CD4-positive, alpha-beta T cell treated with Interleukin-17A for 1 hour (primary cell): Measurements from ENCODE around the gene TUNAR.

Experiments
- DNase-seq: peaks from one replicate; pipeline ENCODE4 v3.0.0-alpha.2; 2020

Gene TUNAR

DNA sequence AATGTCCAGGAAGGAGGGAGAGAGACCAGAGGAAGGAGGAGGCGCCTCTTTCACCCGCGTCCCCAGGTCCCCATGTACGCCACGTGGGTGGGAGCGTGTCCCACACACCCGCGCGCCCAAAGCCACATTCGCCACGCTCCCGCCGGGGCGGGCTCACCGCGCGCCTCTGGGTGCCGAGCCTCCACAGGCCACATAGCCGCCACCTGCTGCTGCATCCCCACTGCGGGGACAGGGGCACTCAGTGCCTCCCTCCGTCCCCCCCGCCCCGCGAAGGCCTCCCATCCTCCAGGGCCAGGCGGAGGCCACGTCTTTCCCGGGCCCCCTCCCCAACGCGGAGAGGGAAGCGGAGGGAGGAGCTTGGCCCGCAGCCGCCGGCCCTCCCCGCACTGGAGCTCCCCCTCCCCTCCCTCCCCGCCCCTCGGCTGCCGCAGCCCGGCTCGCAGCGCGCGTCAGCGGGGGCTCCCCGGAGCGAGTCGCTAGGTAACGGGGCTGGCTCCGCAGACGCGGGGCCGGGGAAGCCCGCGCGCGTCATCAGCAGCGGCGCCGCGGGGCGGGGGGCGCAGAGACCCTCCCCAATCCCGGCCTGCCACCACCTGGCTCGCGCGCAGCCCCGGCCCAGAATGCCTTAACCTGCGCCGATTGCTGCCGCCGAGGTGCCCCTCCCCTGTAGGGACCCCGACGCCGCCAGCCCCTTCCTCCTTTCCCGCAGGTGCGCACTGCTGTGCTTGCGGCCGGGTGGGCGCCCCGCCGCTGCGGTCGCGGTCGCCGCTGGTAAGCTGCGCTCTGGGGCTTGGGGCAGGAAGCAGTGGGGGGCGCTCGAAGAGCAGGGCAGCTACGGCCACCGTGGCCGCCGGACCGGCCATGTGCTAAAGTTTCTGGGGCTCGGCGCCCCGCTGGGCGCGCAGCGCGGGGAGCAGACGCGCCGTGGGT, 536 bp upstream of the TUNAR start:
- DNase-seq, result no peak

DNA sequence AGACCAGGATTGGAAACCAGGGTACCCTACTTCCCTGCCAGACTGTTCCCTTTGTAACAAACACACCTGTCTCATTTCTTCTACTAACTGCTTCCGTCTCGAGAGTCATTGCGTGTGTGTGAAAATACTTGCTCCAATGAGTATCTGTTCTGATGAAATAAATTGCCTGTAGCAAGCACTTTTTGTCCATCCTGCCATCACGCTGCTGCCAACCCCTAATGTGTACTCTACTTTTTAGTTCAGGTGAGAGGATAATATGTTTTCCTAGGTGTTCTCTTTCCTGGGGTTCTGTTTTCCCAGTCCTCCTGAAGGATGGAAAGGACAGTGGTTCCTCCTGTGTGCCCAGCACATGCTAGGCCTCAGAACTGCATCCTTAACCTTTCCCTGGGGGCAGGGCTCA, 1.0 kb downstream of the TUNAR start:
- no peak for DNase-seq

DNA sequence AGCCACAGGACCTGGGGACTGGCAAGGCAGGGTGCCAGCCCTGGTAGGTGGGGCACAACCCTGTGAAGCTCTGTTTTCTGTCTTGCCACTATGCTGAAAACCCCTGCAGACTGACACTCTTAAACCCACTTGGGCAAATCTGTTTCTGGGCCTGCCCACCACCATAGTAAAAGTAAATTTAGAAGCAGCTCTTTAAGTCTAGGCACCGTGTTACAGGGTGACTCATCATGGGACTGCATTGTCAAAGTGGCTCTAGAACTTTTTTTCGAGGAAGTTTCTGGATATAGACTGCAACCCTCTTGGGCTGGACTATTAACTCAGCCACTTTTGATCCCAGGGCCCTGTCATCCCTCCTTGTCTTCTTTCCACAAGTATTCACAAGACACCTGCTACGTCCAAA, 7.7 kb downstream of the TUNAR start:
- no peak for DNase-seq

DNA sequence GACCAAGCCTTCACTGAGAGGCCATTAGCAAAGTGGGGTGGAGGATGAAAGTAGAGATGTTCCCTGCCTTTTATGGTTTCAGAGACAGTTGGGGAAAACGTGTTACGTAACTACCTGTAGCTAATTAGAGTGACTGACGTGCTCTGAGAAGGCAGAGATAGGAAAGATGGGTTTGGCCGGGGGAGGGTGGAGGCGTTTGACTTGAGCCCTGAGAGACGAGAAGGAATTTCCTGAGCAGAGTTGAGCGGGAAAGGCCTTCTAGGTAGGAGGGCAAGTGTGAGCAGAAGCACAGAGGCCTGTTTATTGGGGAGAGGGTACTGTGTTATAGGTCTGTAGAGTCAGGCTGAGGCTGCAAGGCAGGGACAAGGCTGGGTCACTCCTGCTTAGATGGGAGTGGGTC, 8.6 kb downstream of the TUNAR start:
- no peak for DNase-seq

DNA sequence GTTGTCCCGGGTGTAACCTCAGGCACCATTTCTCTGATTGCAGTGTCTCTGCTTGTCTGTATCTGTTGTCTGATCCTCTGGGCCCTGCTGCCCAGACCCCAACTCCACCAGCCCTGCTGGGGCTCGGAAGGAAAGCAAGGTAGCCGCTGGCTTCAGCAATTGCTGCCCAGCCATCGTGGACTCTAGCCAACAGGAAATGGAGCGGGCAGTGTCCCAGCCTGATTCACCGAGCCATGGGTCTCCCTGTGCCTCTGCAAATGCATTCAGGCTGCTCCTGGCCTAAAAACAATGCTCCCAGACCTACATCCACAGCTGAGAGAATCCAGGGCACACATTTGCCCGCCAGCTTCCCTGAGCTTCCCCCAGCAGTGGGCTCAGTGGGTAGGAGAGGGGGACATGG, 9.2 kb downstream of the TUNAR start:
- no peak for DNase-seq

DNA sequence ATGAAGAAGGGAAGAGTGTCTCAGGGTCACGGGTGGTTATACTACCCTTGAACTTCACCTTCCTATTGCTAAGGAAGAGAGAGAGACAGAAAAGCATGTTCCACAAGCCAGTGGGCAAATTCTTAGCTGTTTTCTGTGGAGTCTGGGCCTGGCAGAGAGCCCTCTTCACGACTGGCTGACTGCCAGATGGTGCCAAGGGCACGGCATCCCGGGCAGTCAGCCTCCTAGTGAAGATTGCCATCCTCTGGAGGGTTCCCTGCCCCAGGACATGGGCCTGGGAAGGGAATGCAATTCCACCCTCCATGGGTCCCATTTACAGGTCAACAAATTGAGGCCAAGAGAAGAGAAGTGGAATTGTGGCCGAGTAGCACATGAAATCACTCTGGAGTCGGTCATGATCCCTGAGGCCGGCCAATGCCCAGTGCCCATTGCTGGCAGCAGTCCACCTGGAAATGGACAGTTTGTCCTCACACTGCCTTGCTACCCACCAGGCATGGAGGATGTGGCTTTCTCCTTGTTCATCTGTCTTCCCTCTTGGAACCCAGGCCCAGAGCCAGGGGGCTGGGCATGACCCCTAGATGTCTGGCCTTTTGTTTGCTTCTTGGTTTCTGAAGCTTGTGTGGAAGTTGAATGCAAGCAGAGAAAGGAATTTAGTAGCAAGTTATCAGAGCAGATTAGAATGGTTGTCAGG, 9.9 kb downstream of the TUNAR start:
- DNase-seq, result no peak

DNA sequence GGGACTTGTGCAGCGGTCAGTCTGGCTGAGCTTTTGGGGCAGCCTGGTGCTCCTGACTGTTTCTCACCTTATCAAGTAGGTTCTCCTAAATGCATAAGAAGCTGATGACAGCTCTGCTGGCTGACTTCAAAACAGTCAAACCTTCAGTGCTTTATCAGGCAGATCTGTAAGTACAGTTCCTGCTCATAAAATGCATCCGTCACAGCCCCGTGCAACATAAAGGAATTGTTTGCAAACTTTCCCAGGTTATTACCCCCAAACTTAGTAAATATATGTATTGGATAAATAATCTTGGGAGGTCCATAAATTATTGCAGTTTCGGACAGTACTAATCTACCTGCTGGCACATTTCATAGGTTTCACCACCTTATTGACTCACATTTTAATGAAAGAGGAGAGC, 10.7 kb downstream of the TUNAR start:
- no peak for DNase-seq

DNA sequence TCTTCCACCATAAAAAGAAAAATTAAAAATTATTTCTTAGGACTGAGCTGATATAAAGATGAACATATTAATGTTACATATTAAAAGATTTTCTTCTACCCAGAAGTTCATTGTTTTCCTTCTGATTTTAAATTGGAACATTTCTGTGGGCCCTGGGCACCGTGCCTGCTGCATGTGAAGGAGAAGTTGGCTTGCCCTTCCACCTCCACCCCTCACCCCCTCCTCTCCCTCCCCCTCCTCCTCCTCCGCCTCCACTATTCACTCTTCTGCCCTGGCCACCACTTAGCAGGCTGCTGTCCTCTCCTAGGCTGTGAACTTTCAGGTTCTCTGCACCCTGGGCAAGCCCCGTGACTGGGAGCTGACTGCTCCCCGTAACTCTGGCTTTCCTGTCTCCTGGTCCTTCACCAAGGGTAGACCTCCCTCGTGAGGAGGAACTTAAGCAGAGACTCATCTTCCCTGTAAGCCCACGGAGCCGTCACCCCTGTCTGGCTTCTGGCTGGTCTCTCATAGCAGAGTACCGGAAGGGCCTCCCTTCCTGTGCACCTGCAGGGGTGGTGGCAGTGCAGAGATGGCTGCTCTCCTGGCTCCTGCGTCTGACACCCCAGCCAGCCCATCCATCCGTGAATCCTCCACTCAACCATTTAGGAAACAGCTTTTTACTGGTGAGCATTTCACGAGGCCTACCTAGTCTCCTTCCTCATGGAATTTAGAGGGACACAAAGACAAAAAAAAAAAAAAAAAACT, 12.8 kb downstream of the TUNAR start:
- DNase-seq, result no peak

DNA sequence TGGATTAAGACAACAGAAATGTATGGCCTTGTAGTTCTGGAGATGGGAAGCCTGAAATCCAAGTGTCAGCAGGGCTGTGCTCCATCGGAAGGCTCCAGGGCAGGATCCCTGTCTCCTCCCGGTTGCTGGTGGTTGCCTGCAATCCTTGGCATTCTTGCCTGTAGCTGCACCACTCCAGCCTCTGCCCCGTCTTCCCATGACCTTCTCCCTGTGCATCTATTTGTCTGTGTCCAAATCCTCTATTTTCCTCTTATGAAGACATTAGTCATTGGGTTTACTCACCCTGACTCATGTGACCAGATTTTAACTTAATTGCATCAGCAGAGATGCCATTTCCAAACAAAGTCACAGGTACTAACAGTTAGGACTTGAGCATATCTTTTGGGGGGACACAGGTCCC, 15.1 kb downstream of the TUNAR start:
- no peak for DNase-seq

DNA sequence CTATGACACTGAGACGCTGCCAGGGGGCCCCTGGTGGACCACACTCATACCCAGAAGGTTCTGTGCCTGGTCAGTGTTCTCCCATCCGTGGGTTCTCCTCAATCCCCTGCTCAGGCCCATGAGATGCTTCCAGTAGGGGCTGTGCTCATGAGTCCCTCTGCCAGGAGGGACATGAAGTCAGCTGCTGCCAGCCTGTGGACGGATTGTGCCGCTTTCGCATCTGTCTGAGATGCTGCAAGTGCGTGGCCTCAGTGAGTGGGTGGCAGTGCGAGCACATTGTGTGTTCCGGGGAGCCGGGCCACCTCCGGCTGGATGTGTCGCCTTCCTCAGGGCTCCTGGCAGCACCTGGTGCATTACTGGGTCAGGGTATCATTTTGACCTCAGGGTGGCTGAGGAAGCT, 15.5 kb downstream of the TUNAR start:
- no peak for DNase-seq

DNA sequence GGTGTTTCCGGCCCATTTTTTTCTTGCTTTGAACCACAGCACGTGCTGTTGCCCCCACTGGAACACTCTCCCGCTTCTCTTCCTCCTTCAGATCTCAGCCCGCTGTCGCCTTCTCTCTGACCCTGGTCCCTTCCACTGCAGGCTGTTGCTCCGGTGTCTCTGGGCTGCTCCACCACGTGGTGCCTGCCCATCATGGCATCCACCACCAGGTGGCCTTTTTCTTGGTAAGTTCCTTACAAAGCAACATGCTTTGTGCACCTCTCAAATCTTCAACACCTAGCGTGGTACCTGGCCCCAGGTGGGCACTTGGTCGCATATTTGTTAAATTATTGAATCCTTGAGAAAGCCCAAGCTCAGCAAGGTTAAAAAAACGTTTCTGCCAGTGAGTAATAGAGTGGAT, 19.1 kb downstream of the TUNAR start:
- no peak for DNase-seq

DNA sequence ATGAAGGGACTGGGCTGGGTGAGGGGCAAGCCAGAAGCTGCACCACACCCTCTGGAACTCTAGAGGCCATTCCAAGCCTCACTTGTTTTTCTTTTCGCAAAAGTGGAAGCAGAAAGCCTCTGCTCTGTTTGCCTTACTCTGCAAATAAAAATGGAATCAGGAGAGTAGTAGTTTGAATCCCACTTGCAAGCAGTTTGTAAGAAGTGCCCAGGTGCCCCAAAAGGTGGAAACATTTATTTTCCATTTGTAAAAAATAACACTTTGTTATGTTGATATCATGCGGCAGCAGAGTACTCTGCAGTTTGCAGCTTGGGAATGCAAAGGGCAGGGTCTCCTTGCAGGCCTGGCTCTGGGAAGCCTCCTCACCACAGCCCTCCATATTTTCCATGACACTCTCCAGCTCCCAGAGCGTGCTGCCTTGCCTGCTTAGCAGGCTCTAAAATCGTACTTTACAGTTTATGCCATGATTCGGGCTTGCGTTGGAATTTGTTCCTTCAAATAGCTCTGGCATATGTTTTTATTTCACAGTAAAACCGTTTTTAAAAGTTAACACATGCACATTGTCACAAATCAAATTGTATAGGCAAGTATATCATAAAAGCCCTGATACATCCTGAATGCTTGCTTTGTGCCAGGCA, 20.0 kb downstream of the TUNAR start:
- DNase-seq, result no peak

DNA sequence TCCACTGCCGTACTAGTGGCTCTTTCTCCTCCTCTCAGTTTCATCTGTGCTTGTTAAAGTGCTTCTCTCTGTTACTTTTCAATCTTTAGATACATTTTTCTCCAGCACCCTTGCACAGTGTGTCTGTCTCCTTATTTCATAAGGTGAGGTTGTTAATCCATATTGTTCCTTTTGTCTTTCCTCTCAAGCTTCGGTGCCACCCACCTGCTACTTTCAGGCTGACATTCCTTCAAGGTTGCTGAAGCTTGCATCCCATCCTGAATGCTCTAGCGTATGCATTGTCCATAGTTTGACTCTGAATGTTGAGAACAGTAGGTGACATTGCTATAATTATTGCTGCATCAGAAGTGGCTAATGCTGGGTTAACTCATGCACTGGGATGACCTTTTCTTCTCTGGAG, 20.6 kb downstream of the TUNAR start:
- DNase-seq, result no peak

DNA sequence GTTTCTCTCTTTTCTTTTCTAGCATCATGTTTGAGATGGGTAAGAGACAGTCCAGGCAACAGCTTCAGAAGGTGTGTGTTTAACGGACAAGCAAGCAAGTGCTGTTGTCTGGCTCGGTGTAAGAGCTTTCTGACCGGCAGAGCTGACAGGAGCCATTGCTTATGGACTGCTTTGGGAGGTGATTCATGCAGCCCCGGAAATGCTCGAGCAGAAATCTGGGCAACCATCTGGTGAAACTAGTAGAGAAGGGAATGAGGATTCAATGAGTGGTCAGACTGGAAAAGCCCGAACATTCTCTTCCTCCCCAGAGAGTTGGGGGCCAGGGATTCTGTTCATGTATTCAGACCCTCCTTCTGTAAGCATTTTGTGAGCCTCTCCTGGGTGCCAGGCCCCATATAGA, 24.4 kb downstream of the TUNAR start:
- DNase-seq, result no peak

DNA sequence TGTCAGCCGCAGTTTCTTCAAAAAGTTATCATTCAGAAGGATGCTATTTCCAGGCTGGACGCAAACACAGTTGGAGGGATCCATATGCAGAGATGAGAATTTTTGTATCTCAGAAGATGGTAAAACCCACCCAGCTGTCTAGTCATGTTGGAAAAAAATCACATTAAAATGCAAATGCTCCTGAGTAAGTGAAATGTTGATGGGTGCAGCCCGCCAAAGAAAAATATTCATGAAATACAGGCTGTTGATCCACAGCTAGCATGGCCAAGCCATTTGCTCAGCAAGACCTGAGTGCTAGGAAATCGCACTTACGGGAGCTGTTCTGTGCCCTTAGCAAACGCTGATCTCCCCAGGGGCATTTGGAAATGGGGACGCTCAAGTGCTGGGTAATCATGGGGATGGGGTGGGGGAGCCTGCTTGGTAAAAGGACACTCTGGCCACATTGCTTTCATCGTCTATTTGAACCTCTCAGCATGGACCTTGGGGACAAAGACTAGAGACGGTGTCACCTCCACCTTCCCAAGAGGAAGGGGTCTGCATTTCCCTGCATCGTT, 25.7 kb downstream of the TUNAR start:
- no peak for DNase-seq

DNA sequence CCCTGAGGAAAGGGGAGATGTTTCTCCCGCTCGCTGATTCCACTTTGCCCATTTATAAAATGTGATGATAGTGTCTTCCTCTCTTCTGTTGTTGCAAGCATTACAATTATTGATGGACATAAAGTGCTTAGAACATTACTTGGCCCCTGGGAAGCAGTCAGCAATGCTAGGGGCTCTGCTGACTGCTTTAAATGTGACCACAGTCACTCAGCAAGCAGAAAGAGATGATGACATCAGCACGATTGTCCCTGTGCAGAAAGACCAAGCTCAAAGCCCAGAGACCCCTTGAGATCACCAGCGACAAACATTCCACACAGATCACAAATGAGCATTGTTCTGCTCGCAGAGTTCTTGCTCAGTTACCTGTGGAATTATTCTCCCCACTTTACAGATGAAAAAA, 26.5 kb downstream of the TUNAR start:
- DNase-seq, result no peak

DNA sequence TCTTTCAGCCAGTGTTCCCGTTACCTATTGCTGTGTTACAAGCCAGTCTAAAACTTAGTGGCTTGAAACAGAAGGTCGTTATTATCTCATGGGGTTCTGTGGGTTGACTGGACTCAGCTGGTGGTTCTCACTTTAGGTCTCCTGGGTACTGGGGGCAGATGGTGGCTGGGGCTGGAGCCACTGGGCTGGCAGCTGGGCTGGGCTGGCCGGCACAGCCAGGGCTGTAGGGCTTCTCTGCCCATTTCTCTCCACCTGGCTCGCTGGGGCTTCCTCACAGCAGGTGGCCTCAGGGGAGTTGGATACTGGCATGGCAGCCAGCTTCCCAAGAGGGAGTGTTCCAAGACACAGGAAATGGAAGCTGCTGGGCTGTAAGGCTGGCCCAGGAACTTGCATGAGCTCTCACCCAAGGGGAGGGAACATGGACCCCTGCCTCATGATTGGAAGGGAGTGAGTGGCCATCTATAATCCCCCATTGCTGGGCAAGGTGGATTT, 27.0 kb downstream of the TUNAR start:
- no peak for DNase-seq

DNA sequence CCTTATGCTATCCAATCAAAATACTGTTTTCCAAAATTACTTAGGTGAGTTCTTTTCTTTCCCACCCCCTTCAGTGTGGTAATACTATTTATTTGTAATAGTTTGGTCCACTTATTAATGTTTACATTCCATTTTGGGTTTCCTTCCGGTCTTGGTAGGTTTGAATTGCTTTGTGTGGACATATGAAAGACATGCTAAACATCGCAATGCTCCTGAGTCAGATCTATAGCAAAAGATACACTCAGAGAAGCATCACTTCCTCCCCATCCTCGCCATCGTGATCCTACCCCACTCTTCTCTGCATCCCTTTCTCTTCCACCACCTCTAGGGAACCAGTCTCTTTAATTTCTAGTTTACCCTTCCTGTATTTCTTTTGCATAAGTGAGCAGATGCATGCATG, 30.0 kb downstream of the TUNAR start:
- no peak for DNase-seq

DNA sequence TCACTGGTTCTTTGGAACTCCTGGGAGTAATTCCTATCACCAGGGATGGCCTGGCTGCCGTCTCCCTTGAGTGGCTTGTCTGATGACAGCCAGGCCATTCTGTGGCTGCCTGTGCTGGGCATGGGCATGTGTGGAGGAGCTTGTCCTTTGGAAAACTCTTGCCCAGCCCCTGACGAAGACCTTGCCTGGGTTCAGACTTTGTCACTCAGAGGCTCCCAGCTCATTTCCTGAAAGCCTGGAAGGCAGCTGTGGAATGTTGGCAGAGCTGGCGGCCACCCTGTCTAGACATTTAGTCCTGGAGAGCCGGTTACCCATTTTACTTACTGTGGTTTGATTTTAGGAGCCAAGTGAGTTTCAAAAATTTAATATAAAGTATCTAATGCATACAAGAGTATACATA, 34.0 kb downstream of the TUNAR start:
- DNase-seq, result no peak

DNA sequence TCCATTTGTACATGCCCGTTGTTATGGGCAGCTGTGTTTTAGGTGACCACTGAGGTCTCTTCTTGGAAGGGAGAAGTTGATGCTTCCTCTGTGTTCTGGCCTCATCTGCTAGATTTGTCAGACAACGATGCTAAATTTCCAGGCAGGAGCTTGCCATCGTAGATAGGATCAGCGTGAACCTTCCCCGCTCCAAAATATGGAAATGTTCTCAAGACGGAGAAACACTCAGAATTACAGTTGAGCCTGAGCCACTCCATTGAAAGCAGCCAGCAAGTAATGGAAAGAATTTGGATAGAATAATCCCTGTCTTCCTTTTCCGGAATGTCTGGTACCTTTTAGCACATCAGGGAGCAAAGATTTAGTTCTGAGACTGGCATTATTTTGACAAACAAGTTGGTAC, 34.8 kb downstream of the TUNAR start:
- no peak for DNase-seq

DNA sequence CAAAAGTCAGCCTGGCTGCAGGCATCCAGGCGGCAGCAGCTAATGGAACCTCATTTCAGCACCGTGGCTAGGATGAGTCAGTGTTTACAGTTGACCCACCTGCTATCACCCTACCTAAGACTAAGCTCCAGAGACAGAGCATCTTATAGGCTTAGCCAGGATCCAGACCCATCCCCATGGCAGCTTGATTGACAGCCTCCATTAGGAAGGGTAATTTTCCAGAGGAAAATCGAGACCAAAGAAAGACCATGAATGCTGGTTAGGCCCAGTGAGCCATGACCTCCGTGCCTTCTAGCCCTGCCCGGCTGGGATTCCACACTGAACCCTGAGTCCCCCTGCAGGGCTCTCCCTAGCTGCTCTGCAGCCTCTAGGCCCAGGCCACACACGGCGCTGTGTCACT, 38.7 kb downstream of the TUNAR start:
- no peak for DNase-seq

DNA sequence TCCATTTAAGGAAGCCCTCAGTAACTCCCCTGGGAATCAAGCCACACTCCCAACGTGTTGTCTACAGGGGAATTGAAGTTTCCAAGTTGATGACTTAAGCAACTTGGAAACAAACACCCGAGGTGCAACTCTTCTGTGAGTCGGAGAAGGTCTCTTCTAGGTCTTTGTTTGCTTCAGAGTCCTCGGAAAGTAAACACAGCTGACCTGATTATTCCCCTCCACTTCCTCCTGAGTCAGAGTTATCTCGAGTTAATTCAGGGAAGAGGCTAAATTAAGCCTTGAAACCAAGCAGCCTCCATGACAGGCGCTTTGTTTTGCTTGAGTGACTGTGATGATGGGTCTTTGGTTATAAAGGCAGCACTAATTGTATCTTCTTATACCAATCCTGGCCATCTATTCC, 41.8 kb downstream of the TUNAR start:
- DNase-seq, result no peak
